ENCODE results near the gene TMEM176A.

The TMEM176A gene

DNA sequence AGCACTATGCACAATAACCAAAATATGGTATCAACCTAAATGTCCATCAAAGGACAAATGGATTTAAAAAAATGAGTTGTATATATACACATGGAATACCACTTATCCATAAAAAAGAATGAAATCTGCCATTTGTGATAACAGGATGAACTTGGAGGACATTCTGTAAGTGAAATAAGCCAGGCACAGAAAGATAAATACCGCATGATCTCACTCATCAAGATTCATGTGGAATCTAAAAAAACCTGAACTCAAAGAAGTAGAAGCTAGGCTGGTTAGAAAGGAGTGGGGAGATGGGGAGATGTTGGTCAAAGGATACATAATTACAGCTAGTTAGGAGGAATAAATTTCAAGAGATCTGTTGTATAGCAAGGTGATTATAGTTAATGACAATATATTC lies 34.5 kb downstream of the TMEM176A start:
- TF ChIP-seq, protein P1, sequence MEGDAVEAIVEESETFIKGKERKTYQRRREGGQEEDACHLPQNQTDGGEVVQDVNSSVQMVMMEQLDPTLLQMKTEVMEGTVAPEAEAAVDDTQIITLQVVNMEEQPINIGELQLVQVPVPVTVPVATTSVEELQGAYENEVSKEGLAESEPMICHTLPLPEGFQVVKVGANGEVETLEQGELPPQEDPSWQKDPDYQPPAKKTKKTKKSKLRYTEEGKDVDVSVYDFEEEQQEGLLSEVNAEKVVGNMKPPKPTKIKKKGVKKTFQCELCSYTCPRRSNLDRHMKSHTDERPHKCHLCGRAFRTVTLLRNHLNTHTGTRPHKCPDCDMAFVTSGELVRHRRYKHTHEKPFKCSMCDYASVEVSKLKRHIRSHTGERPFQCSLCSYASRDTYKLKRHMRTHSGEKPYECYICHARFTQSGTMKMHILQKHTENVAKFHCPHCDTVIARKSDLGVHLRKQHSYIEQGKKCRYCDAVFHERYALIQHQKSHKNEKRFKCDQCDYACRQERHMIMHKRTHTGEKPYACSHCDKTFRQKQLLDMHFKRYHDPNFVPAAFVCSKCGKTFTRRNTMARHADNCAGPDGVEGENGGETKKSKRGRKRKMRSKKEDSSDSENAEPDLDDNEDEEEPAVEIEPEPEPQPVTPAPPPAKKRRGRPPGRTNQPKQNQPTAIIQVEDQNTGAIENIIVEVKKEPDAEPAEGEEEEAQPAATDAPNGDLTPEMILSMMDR (IDR thresholded peaks at IDR 0.05; ENCODE audit: low read depth, low read length), result no peak
- in situ Hi-C loops (cut with HindIII; ENCODE audit: low sequenced_read_pairs), result no loop called here
- no peak overlapping the region for H3K4me3 ChIP-seq (ENCODE audit: low read depth, low read length)
- no peak for DNase-seq (ENCODE audit: low read depth, low spot score)

DNA sequence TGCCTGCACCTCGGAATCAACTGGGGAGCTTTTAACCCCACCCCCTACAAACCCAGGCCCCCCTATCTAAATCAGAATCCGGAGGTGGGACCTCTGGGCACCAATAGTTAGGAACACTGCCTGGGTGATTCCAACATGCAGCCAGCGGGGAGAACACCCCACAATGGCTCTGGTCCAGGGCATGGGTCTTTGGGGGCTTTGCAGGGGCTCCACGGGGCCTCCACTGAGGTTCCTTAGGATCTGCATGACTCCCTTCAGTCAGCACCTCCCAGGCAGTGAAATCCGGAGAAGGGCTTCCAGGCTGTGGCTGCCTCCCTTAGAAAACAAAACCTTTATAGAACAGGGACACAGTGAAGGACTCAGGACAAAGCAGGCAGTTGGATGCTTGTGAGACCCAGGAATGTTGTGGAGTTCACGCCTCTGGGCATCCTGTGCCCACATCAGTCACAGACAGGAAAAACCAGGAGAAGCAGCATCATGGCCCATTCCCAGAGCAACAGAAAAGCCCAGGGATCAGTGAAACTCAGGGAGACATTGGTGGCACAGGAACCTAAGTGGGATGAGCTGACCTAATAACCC lies 35.2 kb downstream of the TMEM176A start:
- no peak for DNase-seq (ENCODE audit: low read depth, low spot score)
- TF ChIP-seq, protein P1 (IDR thresholded peaks at IDR 0.05; ENCODE audit: low read depth, low read length), result no peak
- no peak overlapping the region for H3K4me3 ChIP-seq (ENCODE audit: low read depth, low read length)
- in situ Hi-C loops (cut with HindIII; ENCODE audit: low sequenced_read_pairs), result no loop called here

DNA sequence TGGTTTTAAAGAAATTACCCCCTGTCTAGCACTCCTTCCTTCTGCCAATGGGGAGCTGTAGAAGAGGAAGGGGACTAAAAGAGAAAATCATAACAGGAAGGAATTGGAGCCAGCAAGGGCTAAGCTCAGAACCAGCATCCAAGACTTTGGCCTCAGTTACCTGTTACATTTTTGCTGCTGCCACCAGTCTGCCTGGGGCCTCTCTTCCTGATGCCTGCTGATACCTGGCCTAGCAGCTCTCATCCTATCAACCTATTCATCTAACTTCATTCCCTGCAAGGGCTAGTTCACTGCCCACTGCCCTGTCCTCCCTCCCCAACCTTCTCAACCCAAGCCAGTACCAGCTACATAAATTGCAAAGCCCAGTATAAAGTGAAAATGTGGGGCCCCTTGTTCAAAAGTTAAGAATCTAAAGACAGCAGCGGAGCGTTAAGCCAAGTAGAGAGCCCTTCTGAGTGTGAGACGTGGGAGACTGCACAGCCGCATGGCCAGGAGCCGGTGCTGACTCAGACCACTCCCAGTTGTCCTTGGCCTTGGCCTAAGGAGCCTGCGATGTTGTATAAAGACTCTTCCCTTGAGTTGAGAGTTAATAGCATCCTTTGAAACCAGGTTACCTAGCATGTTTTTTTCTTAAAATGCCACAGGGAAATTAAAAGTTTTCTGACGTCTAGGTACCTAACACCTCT lies 38.5 kb downstream of the TMEM176A start:
- no peak overlapping the region for H3K4me3 ChIP-seq (ENCODE audit: low read depth, low read length)
- DNase-seq (ENCODE audit: low read depth, low spot score), result no peak
- in situ Hi-C loops (cut with HindIII; ENCODE audit: low sequenced_read_pairs), result no loop called here
- TF ChIP-seq, protein P1 (IDR thresholded peaks at IDR 0.05; ENCODE audit: low read depth, low read length), result no peak

DNA sequence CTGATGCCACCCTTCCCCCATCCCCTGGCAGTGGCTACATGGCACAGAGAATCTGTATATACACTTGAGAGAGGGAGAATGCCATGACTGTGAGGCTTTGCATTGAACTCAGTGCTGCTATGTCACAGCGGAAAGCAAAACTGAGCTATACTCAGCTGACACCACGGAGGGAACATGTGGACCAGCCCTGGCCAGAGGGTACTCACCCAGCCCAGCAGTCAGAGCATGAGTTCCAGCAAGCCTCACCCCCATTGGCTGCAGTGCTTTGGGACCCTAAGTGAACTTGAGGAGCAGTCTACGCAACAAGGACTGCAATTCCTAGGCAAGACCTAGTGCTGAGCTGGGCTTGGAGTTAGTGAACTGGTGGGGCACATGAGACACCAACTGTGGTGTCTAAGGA lies 41.4 kb downstream of the TMEM176A start:
- no peak overlapping the region for H3K4me3 ChIP-seq (ENCODE audit: low read depth, low read length)
- TF ChIP-seq, protein P1 (IDR thresholded peaks at IDR 0.05; ENCODE audit: low read depth, low read length), result no peak
- DNase-seq (ENCODE audit: low read depth, low spot score), result no peak
- in situ Hi-C loops (cut with HindIII; ENCODE audit: low sequenced_read_pairs), result no loop called here

DNA sequence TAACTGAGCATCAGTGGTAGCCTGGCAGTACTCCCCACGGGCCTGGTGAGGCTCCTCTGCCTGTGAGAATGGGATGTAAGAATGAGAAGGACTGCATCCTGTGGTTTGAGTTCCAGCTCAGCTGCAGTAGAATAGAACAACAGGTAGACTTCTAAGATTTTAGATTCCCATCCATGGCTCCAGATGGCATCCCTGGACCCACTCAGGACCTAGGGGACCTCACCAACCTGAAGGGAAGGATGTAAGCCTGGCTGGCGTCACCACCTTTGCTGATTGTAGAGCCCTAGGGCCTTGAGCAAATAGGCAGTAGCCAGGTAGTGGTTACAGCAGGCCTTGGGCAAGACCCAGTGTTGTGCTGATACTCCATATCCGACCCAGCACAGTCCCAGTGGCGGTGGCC lies 42.1 kb downstream of the TMEM176A start:
- TF ChIP-seq, protein P1 (IDR thresholded peaks at IDR 0.05; ENCODE audit: low read depth, low read length), result no peak
- no peak overlapping the region for H3K4me3 ChIP-seq (ENCODE audit: low read depth, low read length)
- no peak for DNase-seq (ENCODE audit: low read depth, low spot score)
- in situ Hi-C loops (cut with HindIII; ENCODE audit: low sequenced_read_pairs), result no loop called here

DNA sequence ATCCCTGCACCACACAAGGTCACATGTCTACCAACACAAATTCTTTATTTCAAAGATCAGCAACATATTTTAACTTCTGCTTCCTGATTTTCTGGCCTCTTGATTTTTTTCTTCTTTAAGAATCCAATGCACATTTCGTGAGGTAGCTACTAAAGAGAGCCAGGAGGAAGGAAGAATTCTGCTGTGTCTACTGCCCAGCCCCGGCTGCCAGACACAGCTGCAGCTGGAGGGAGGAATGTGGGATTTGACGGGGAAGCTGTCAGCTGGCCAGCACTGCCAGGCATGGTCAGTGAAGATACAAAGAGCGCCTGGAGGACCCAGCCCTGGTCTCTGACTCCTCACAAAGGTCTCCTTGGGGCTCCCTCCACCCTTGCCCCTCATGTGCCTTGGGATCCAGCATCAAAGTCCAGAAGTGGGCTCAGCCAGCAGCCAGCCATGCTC lies 44.9 kb downstream of the TMEM176A start:
- in situ Hi-C loops (cut with HindIII; ENCODE audit: low sequenced_read_pairs), result no loop called here
- TF ChIP-seq, protein P1 (IDR thresholded peaks at IDR 0.05; ENCODE audit: low read depth, low read length), result no peak
- no peak overlapping the region for H3K4me3 ChIP-seq (ENCODE audit: low read depth, low read length)
- no peak for DNase-seq (ENCODE audit: low read depth, low spot score)

Data from astrocyte of the spinal cord (primary cell).